ENCODE results near the gene LGR4. TPM values are rescaled to one million over a fixed set of nuclear protein-coding genes. Genes with fewer than 3 reads are reported as not detected.
"Not testable (repeated sequence)": the region's sequence is repeated elsewhere in the genome, so short reads cannot be mapped to it uniquely, and the experiment has no call there.

Gene LGR4
- total RNA-seq, 4 donors from 2014 or later: 5.5 to 37.6 (median 11.8) TPM

DNA sequence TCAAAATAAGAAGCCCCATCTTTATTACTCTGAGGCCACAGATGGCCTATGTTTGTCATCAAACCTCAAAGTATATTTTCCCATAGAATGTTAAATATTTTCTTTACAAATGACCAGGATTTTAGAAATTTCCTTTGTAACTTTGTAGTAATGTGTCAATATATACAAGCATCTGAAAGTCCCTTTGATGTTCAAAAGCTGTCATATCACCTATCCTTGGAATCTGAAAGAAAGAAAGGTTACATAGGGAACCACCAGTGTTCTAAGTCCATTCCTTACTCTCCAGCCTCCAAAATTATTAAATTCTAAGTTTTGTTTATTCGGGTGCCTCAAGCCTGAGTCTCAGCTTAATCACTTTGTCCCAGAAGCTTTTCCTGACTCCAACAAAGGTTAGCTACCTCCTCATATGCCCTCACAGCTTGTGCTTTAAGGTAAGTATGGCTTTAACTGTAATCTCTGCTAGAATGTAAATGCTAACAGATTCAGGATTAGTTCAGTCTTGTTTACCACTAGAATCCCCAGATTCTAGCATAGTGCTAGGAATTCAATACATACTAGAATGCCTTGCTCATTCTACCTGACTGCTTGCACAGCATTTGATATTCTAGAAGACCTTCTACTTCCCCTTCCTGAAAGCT lies 141.8 kb downstream of the LGR4 start:
- Histone ChIP-seq H3K4me3 (no peak overlapping the region), H3K27me3 (no peaks in the 10 kb centered on the region), H3K4me1 (no peaks in the 10 kb centered on the region), H3K36me3 (no peaks in the 10 kb centered on the region), H3K27ac (no peak overlapping the region), H3K9me3 (no peaks in the 10 kb centered on the region)
- intact Hi-C loops (cut with DNase I; ENCODE audit: low total_unique reads) (no loop called here), in situ Hi-C loops (cut with MboI; ENCODE audit: low sequenced_read_pairs in 4 of 4) (no loop called here)
- TF ChIP-seq, protein P1, sequence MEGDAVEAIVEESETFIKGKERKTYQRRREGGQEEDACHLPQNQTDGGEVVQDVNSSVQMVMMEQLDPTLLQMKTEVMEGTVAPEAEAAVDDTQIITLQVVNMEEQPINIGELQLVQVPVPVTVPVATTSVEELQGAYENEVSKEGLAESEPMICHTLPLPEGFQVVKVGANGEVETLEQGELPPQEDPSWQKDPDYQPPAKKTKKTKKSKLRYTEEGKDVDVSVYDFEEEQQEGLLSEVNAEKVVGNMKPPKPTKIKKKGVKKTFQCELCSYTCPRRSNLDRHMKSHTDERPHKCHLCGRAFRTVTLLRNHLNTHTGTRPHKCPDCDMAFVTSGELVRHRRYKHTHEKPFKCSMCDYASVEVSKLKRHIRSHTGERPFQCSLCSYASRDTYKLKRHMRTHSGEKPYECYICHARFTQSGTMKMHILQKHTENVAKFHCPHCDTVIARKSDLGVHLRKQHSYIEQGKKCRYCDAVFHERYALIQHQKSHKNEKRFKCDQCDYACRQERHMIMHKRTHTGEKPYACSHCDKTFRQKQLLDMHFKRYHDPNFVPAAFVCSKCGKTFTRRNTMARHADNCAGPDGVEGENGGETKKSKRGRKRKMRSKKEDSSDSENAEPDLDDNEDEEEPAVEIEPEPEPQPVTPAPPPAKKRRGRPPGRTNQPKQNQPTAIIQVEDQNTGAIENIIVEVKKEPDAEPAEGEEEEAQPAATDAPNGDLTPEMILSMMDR (IDR thresholded peaks at IDR 0.05 in 4 of 5, conservative IDR thresholded peaks at IDR 0.05 in 1 of 5): no peak
- TF ChIP-seq POLR2A (IDR thresholded peaks at IDR 0.05): no peak
- no peak for ATAC-seq
- DNase-seq: no peak

DNA sequence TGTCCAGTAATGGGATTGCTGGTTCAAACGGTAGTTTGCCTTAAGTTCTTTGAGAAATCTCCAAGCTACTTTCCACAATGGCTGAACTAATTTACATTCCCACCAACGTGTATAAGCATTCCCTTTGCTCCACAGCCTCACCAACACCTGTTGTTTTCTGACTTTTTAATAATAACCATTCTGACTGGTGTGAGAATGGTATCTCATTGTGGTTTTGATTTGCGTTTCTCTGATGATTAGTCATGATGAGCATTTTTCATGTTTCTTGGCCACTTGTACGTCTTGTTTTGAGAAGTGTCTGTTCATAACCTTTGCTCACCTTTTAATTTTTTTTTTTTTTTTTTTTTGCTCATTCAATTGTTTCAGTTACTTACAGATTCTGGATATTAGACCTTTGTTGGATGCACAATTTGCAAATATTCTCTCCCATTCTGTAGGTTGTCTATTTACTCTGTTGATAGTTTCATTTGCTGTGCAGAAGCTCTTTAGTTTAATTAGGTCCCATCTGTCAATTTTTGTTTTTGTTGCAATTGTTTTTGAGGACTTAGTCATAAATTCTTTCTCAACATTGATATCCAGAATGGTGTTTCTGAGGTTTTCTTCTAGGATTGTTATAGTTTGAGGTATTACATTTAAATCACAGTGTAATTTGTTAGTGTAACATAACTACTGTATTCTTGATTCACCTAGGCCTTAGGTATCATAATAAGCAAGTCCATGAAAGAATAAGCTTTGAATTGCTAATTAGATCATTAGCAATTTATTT lies 142.5 kb downstream of the LGR4 start:
- intact Hi-C loops (cut with DNase I; ENCODE audit: low total_unique reads) (no loop called here), in situ Hi-C loops (cut with MboI; ENCODE audit: low sequenced_read_pairs in 4 of 4) (no loop called here)
- Histone ChIP-seq H3K27me3 (no peaks in the 10 kb centered on the region), H3K36me3 (no peaks in the 10 kb centered on the region), H3K27ac (no peak overlapping the region), H3K4me3 (no peak overlapping the region), H3K9me3 (no peaks in the 10 kb centered on the region), H3K4me1 (no peaks in the 10 kb centered on the region)
- TF ChIP-seq POLR2A (IDR thresholded peaks at IDR 0.05): no peak
- TF ChIP-seq, protein P1 (IDR thresholded peaks at IDR 0.05 in 4 of 5, conservative IDR thresholded peaks at IDR 0.05 in 1 of 5): no peak
- no peak for ATAC-seq
- no peak for DNase-seq

DNA sequence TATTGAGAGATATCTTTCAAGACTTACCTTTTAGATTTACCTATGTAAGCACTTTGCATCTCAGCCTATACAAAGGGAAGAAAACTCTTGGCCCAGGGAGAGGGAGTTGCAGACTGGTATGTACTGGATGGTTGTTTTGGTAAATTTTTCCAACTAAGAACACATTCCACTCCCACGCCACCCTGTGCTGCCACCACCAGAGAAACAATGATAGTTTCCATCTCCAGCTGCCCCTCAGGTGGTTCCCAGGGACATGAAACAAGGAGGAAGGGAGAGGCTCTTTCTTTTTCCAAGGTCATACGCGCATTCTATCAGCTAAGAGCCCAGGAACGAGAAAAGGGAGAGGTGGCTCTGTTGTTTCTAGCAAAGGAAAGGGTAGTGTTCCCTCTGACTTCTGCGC lies 144.0 kb downstream of the LGR4 start:
- TF ChIP-seq, protein P1 (IDR thresholded peaks at IDR 0.05 in 4 of 5, conservative IDR thresholded peaks at IDR 0.05 in 1 of 5): no peak
- TF ChIP-seq POLR2A (IDR thresholded peaks at IDR 0.05): no peak
- intact Hi-C loops (cut with DNase I; ENCODE audit: low total_unique reads) (no loop called here), in situ Hi-C loops (cut with MboI; ENCODE audit: low sequenced_read_pairs in 4 of 4) (no loop called here)
- no peaks in the 10 kb centered on the region for H3K4me1 ChIP-seq
- H3K27ac ChIP-seq: no peak overlapping the region
- H3K27me3 ChIP-seq: no peaks in the 10 kb centered on the region
- DNase-seq (no peak), ATAC-seq (no peak)
- no peaks in the 10 kb centered on the region for H3K9me3 ChIP-seq
- H3K36me3 ChIP-seq: no peaks in the 10 kb centered on the region
- no peak overlapping the region for H3K4me3 ChIP-seq

DNA sequence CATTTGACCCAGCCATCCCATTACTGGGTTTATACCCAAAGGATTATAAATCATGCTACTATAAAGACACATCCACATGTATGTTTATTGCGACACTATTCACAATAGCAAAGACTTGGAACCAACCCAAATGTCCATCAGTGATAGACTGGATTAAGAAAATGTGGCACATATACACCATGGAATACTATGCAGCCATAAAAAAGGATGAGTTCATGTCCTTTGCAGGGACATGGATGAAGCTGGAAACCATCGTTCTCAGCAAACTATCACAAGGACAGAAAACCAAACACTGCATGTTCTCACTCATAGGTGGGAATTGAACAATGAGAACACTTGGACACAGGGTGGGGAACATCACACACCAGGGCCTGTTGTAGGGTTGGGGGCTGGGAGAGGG lies 145.5 kb downstream of the LGR4 start:
- in situ Hi-C loops (cut with MboI; ENCODE audit: low sequenced_read_pairs in 4 of 4); DNase-seq; intact Hi-C loops (cut with DNase I; ENCODE audit: low total_unique reads); H3K4me1 ChIP-seq; H3K27me3 ChIP-seq; H3K9me3 ChIP-seq; H3K36me3 ChIP-seq; ATAC-seq; H3K4me3 ChIP-seq; H3K27ac ChIP-seq: not testable (repeated sequence)

DNA sequence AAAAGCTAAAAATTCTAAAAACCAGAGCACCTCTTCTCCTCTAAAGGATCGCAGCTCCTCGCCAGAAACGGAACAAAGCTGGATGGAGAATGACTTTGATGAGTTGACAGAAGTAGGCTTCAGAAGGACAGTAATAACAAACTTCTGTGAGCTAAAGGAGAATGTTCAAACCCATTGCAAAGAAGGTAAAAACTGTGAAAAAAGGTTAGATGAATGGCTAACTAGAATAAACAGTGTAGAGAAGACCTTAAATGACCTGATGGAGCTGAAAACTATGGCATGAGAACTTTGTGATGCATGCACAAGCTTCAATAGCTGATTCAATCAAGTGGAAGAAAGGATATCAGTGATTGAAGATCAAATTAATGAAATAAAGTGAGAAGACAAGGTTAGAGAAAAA lies 150.4 kb downstream of the LGR4 start:
- intact Hi-C loops (cut with DNase I; ENCODE audit: low total_unique reads); H3K9me3 ChIP-seq; H3K4me1 ChIP-seq; H3K4me3 ChIP-seq; ATAC-seq; H3K27ac ChIP-seq; in situ Hi-C loops (cut with MboI; ENCODE audit: low sequenced_read_pairs in 4 of 4); H3K36me3 ChIP-seq; H3K27me3 ChIP-seq; DNase-seq: not testable (repeated sequence)

DNA sequence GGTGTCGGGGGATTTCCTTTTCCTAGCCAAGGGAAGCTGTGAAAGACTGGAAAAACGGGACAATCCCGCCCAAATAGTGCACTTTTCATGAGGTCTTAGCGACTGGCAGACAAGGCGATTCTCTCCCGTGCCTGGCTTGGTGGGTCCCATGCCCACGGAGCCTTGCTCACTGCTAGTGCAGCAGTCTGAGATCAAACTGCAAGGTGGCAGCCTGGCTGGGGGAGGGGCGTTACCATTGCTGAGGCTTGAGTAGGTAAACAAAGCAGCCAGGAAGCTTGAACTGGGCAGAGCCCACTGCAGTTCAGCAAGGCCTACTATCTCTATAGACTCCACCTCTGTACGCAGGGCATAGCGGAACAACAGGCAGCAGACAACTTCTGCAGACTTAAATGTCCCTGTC lies 151.2 kb downstream of the LGR4 start:
- ATAC-seq: not testable (repeated sequence)

More for the DNA sequence above, 151.2 kb downstream of the LGR4 start:
- H3K27ac ChIP-seq; DNase-seq; intact Hi-C loops (cut with DNase I; ENCODE audit: low total_unique reads); H3K36me3 ChIP-seq; in situ Hi-C loops (cut with MboI; ENCODE audit: low sequenced_read_pairs in 4 of 4); H3K27me3 ChIP-seq; H3K9me3 ChIP-seq; H3K4me1 ChIP-seq; H3K4me3 ChIP-seq: not testable (repeated sequence)
